Osteoblast (primary cell): ENCODE results near the gene GTF2A1. TPM values are rescaled to one million over a fixed set of nuclear protein-coding genes. Genes with fewer than 3 reads are reported as not detected.
"Not testable (repeated sequence)": the region's sequence is repeated elsewhere in the genome, so short reads cannot be mapped to it uniquely, and the experiment has no call there.

Experiments used
- DNase-seq: peaks from one replicate; pipeline ENCODE4 v3.0.0; 2011; ENCODE audit warnings: low spot score, mixed read lengths; ENCODE audit not compliant: insufficient read length; ENCODE audit errors: missing footprints
- H2AFZ ChIP-seq: 2 replicates; pipeline ENCODE4 v1.6.0; 2011; ENCODE audit warnings: mild to moderate bottlenecking, low read length
- H3K27ac ChIP-seq: 2 replicates; pipeline ENCODE4 v1.5.1; 2011; ENCODE audit warnings: mild to moderate bottlenecking, low read depth, low read length, moderate library complexity
- H3K27me3 ChIP-seq: 2 replicates; pipeline ENCODE4 v1.6.0; 2012; ENCODE audit warnings: mild to moderate bottlenecking, control low read depth, inconsistent platforms, low read length, moderate library complexity; ENCODE audit not compliant: insufficient read depth
- H3K36me3 ChIP-seq: 2 replicates; pipeline ENCODE4 v1.5.1; 2011; ENCODE audit warnings: mild to moderate bottlenecking, low read length, control low read depth, moderate library complexity; ENCODE audit not compliant: insufficient read depth
- H3K4me1 ChIP-seq: 2 replicates; pipeline ENCODE4 v1.5.1; 2011; ENCODE audit warnings: mild to moderate bottlenecking, low read length, control low read depth, moderate library complexity; ENCODE audit not compliant: insufficient read depth
- H3K4me2 ChIP-seq: 2 replicates; pipeline ENCODE4 v1.6.0; 2011; ENCODE audit warnings: mild to moderate bottlenecking, low read length; ENCODE audit not compliant: insufficient read depth
- H3K4me3 ChIP-seq: fragments of 200-600 bp; sonication (generic); 3 replicates; pipeline ENCODE4 v1.5.1; 2012; ENCODE audit warnings: mild to moderate bottlenecking, low read length, inconsistent platforms; ENCODE audit not compliant: insufficient read depth
- H3K79me2 ChIP-seq: 2 replicates; pipeline ENCODE4 v1.6.0; 2012; ENCODE audit warnings: mild to moderate bottlenecking, low read length, control low read depth, inconsistent platforms; ENCODE audit not compliant: insufficient read depth
- H3K9me3 ChIP-seq: 2 replicates; pipeline ENCODE4 v1.5.1; 2011; ENCODE audit warnings: low read depth, low read length, control low read depth
- H4K20me1 ChIP-seq: 2 replicates; pipeline ENCODE4 v1.6.0; 2012; ENCODE audit warnings: mild to moderate bottlenecking, low read length, control low read depth; ENCODE audit not compliant: insufficient read depth
- CTCF ChIP-seq: IDR thresholded peaks from 2 replicates; pipeline ENCODE4 v1.5.1; 2011; ENCODE audit warnings: mild to moderate bottlenecking, low read depth, low read length, moderate library complexity; ENCODE audit errors: extremely low read depth
- total RNA-seq: library from RNA; depleted of rRNA; stranded (reverse); fragments of >200 nt; gene quantifications from 2 replicates; pipeline ENCODE4 v1.2.3, GENCODE V29; 2012

The GTF2A1 gene
- total RNA-seq, 1 donor = 35.8 TPM

DNA sequence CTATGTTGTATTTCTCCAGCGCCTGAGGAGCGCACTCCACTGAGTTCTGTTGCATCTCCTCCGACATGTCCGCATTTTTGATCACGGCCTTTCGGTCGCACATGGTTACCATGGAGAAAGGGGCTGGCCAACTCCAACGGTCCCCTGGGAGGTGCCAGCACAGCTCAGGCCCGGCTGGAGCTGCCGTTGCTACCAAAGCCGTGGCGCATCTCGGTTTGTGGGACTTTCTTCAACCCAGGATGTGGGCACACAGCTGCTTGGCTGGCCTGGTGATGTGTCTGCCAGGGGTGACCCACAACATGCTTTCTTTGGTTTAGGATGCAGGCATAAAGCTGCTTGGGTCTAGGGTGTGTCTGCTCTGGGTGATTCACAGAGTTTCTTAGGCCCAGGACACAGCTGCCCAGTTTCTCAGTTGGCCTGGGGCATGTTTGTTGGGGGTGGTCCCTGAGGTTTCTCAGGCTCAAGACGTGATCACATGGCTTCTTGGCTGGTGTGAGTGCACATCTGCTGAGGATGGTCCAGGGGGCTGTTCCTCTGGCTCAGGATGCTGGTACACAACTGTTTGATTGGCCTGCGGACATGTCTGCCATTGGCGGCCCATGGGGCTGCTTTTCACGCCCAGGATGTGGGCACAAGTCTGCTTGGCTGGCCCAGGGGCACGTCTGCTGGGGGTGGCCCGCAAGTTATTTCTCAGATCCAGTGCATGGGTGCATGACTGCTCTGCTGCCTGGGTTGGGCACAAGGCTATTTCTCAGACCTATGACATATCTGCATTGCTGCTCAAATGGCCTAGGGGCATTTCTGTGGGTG, 25.9 kb upstream of the GTF2A1 start:
- peak; percentile 82 for DNase-seq
- no peaks in the 10 kb centered on the region for H4K20me1 ChIP-seq
- no peaks in the 10 kb centered on the region for H3K36me3 ChIP-seq
- no peak overlapping the region for H3K4me2 ChIP-seq
- peak overlapping the region; percentile 29 for H2AFZ ChIP-seq
- H3K4me3 ChIP-seq = no peak overlapping the region
- H3K27ac ChIP-seq = no peak overlapping the region
- no peak for TF ChIP-seq CTCF
- no peaks in the 10 kb centered on the region for H3K27me3 ChIP-seq
- no peaks in the 10 kb centered on the region for H3K9me3 ChIP-seq
- no peaks in the 10 kb centered on the region for H3K79me2 ChIP-seq
- no peaks in the 10 kb centered on the region for H3K4me1 ChIP-seq

GRCh38 chr14:81245771-81246170, 25.0 kb upstream of the GTF2A1 start:
- Histone ChIP-seq H3K4me2 (no peak overlapping the region), H3K9me3 (no peaks in the 10 kb centered on the region), H3K36me3 (no peaks in the 10 kb centered on the region), H3K4me1 (no peaks in the 10 kb centered on the region), H3K27me3 (no peaks in the 10 kb centered on the region), H2AFZ (no peak overlapping the region), H3K79me2 (no peaks in the 10 kb centered on the region), H3K27ac (no peak overlapping the region), H4K20me1 (no peaks in the 10 kb centered on the region), H3K4me3 (no peak overlapping the region)
- DNase-seq = no peak
- no peak for TF ChIP-seq CTCF

GRCh38 chr14:81244431-81244830, 23.7 kb upstream of the GTF2A1 start:
- not testable (repeated sequence) for H3K9me3 ChIP-seq, H3K27ac ChIP-seq, H4K20me1 ChIP-seq, H3K27me3 ChIP-seq, DNase-seq, H3K79me2 ChIP-seq, H3K4me1 ChIP-seq, H2AFZ ChIP-seq, H3K4me2 ChIP-seq, H3K36me3 ChIP-seq, H3K4me3 ChIP-seq

GRCh38 chr14:81243499-81243898, 22.7 kb upstream of the GTF2A1 start:
- no peaks in the 10 kb centered on the region for H4K20me1 ChIP-seq
- TF ChIP-seq CTCF = no peak
- H3K36me3 ChIP-seq = no peaks in the 10 kb centered on the region
- H3K4me3 ChIP-seq = no peak overlapping the region
- no peaks in the 10 kb centered on the region for H3K4me1 ChIP-seq
- no peak overlapping the region for H3K27ac ChIP-seq
- H3K4me2 ChIP-seq = no peak overlapping the region
- DNase-seq = no peak
- no peaks in the 10 kb centered on the region for H3K79me2 ChIP-seq
- H2AFZ ChIP-seq = no peak overlapping the region
- H3K9me3 ChIP-seq = no peaks in the 10 kb centered on the region
- no peaks in the 10 kb centered on the region for H3K27me3 ChIP-seq

- DNase-seq, H3K4me3 ChIP-seq, H4K20me1 ChIP-seq, H3K27me3 ChIP-seq, H3K79me2 ChIP-seq, H3K36me3 ChIP-seq, H3K27ac ChIP-seq, H3K9me3 ChIP-seq, H2AFZ ChIP-seq, H3K4me2 ChIP-seq, H3K4me1 ChIP-seq: not testable (repeated sequence)
Measured at GRCh38 chr14:81236849-81237248, 16.1 kb upstream of the GTF2A1 start.
